Stimulated activated effector memory CD8-positive, alpha-beta T cell treated with anti-CD3 and anti-CD28 coated beads, Interleukin-12 subunit alpha, Interleukin-12 subunit beta, amount 100 ng/mL, for 72 hours (primary cell): ENCODE data around the gene STRA8.

ENCODE experiments used
- ATAC-seq: fragments of 150-1000 bp; cut with Tn5 transposase; 2 replicates; pipeline ENCODE4 v1.10.0; 2021
- DNase-seq, 2 donors: peaks; one replicate each; pipeline ENCODE4 v3.0.0; 2021 to 2022; ENCODE audit warnings: low spot score in 2 of 2
- H3K27ac Mint-ChIP-seq: one replicate; pipeline ENCODE4 v1.8.0; 2022; ENCODE audit warnings: mild to moderate bottlenecking, mixed read lengths
- H3K36me3 Mint-ChIP-seq: one replicate; pipeline ENCODE4 v1.8.0; 2022; ENCODE audit warnings: mild to moderate bottlenecking, mixed read lengths
- H3K4me1 Mint-ChIP-seq: one replicate; pipeline ENCODE4 v1.8.0; 2022; ENCODE audit warnings: mixed read lengths
- H3K4me3 Mint-ChIP-seq: one replicate; pipeline ENCODE4 v1.8.0; 2022; ENCODE audit warnings: mild to moderate bottlenecking, mixed read lengths
- H3K9me3 Mint-ChIP-seq: one replicate; pipeline ENCODE4 v1.8.0; 2022; ENCODE audit warnings: mixed read lengths

STRA8 gene

DNA sequence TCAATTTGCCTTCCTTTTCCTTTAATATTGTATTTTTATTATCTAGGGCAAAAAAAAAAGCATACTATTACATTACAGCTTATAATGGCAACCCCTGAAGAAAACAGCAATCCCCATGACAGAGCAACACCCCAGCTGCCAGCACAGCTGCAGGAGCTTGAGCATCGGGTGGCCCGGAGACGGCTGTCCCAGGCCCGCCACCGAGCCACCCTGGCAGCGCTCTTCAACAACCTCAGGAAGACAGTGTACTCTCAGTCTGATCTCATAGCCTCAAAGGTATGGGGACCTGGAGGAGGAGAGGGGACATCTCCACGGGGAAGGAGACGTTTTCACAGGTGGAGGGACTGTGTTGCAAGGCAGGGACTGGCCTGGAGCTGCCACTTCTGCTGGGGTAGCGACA, 6.8 kb downstream of the STRA8 start:
- DNase-seq (no peak), ATAC-seq (no peak)
- Mint-ChIP-seq H3K4me3 (no peak overlapping the region), H3K9me3 (no peaks in the 10 kb centered on the region), H3K36me3 (no peaks in the 10 kb centered on the region), H3K27ac (no peak overlapping the region), H3K4me1 (no peaks in the 10 kb centered on the region)

DNA sequence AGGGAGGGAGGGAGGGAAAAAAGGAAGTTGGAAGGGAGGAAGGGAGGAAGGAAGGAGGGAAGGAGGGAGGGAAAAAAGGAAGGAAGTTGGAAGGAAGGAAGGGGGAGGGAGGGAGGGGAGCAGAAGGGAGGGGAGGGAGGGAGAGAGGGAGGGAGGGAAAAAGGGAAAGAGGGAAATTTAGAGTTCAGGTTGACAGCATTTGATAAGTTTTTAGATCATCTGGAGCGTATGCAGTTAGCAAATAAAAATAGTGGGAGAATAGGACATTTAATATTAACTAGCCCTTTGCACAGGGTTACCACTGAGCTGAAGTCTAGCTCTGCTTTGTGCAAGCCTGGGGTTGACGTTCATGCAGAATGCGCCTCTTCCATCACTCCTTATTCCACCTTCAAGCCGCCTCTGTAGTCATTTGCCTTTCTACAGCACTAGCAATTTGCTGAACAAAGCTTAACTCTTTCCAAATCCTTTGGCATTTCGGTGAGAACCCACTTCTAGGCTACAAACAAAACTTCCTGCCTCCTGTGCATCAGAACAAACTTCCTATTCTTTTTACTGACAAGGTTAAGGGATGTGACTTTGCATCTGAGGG, 8.6 kb downstream of the STRA8 start:
- no peak for DNase-seq
- no peaks in the 10 kb centered on the region for H3K9me3 Mint-ChIP-seq
- H3K27ac Mint-ChIP-seq = no peak overlapping the region
- H3K4me3 Mint-ChIP-seq = no peak overlapping the region
- H3K36me3 Mint-ChIP-seq = no peaks in the 10 kb centered on the region
- no peak for ATAC-seq
- no peaks in the 10 kb centered on the region for H3K4me1 Mint-ChIP-seq

DNA sequence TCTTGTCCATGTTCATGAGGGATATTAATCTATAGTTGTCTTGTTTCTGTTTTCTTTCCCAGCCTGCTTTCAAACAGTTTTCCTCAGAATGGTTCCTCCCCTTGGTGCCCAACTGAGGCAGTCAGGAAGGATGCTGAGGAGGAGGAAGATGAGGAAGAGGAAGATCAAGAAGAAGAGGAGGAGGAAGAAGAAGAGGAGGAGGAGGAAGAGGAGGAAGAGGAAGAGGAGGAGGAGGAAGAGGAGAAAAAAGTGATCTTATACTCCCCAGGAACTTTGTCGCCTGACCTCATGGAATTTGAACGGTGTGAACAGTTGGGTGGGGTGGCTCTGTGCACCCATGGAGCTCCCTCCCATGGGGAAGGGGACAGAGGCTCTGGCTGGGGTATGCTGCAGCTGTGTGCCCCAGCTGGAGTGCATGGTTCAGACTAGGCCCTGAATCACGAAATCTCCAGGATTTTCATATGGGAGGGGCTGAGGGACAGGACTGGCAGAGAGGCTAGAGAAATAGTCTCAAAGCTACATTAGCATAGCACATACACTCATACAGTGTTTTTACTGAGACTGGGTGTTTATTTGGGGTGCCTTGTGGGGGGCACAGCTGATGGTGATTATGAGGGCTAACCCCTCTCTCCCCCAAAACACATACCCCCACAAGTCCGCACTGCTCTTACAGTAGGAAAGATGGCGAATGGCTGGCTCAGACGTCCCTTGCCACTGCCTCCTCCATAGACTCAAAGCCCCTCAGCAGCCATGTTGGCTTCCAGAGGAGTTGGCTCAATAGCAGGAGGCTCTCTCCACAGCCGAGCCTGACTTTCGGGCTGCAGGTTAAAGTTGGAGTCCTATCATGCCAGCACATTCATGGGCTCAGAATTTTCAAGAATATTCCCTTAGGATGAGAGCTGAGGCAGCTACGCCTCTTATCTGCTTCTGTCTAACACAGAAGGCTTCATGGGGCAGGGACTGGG, 11.9 kb downstream of the STRA8 start:
- no peak for ATAC-seq
- Mint-ChIP-seq H3K9me3 (no peaks in the 10 kb centered on the region), H3K36me3 (no peaks in the 10 kb centered on the region), H3K27ac (no peak overlapping the region), H3K4me3 (no peak overlapping the region), H3K4me1 (no peaks in the 10 kb centered on the region)
- no peak for DNase-seq

DNA sequence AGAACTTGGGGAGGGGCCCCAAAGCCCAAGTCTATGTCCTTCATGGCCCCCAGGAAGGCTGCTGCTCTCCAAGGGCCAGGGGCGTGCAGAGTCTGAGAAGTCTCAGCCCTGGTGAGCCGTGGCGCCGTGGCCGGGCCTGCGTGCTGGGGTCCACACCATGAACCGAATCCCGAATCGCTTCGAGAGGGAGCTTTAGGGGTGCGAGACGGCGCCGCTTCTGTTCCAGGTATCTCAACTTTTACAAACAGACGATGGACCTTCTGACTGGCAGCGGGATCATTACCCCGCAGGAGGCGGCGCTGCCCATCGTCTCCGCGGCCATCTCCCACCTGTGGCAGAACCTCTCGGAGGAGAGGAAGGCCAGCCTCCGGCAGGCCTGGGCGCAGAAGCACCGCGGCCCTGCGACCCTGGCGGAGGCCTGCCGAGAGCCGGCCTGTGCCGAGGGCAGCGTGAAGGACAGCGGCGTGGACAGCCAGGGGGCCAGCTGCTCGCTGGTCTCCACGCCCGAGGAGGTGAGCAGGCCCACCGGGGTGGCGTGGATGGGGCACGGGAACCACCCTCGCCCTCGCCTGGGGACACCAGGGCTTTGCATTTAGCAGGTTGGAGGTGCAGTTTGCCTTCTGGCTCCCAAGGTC, 12.7 kb downstream of the STRA8 start:
- H3K9me3 Mint-ChIP-seq = no peaks in the 10 kb centered on the region
- H3K27ac Mint-ChIP-seq = no peak overlapping the region
- H3K4me1 Mint-ChIP-seq = no peaks in the 10 kb centered on the region
- no peak overlapping the region for H3K4me3 Mint-ChIP-seq
- DNase-seq (no peak), ATAC-seq (no peak)
- no peaks in the 10 kb centered on the region for H3K36me3 Mint-ChIP-seq

DNA sequence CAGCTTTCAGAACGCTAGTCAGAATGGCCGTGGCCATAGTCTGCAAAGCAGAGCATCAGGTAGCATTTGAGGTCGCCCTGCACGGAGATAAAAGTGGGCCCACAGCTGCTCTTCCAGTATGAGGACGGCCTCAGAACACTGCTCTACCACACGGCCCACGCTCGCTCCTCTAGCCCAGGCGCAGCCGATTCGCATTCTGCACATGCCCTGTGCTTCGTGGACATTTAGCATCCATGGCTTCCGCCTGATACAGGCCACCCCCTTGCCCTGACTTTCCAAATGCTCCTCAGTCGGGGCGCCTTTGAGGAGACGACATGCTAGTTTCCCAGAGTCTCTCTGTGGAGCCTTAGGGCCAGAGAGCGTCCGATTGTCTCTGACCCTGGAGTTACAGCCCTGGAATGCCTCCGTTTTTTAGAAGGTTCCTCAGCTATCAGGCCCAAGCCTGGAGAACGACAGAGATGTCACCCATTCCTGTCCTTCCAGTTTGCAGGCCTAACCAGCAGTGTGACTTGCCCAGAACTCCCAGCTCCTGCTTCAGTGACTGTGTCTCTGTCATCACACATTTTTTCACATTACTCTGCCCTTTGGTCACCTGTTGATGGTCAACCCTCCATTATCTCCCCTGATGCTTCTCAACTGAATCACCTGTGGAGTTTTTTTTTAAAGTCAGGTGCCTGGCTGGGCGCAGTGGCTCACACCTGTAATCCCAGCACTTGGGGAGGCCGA, 14.3 kb downstream of the STRA8 start:
- Mint-ChIP-seq H3K4me3 (no peak overlapping the region), H3K27ac (no peak overlapping the region), H3K4me1 (peaks cover 7% of the 10 kb centered on the region), H3K9me3 (no peaks in the 10 kb centered on the region), H3K36me3 (no peaks in the 10 kb centered on the region)
- ATAC-seq (no peak), DNase-seq (no peak)

DNA sequence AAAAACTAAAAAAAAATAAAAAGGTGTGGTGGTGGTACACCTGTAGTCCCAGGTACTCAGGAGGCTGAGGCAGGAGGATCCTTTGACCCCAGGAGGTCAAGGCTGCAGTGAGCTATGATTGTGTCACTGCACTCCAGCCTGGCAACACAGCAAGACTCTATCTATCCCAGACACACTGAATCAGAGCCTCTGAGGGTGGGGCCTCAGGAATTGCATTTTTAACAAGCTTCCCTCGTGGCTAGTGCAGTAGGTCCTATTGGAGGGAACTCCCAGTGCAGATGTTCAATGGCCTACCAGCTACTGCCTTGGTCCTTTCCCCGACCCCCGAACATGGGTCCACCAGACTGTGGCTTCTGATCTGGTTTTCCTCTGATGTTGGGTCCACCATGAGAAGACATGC, 14.9 kb downstream of the STRA8 start:
- H3K27ac Mint-ChIP-seq = no peak overlapping the region
- ATAC-seq (no peak), DNase-seq (no peak)
- peaks cover 7% of the 10 kb centered on the region for H3K4me1 Mint-ChIP-seq
- H3K36me3 Mint-ChIP-seq = no peaks in the 10 kb centered on the region
- no peak overlapping the region for H3K4me3 Mint-ChIP-seq
- H3K9me3 Mint-ChIP-seq = no peaks in the 10 kb centered on the region

DNA sequence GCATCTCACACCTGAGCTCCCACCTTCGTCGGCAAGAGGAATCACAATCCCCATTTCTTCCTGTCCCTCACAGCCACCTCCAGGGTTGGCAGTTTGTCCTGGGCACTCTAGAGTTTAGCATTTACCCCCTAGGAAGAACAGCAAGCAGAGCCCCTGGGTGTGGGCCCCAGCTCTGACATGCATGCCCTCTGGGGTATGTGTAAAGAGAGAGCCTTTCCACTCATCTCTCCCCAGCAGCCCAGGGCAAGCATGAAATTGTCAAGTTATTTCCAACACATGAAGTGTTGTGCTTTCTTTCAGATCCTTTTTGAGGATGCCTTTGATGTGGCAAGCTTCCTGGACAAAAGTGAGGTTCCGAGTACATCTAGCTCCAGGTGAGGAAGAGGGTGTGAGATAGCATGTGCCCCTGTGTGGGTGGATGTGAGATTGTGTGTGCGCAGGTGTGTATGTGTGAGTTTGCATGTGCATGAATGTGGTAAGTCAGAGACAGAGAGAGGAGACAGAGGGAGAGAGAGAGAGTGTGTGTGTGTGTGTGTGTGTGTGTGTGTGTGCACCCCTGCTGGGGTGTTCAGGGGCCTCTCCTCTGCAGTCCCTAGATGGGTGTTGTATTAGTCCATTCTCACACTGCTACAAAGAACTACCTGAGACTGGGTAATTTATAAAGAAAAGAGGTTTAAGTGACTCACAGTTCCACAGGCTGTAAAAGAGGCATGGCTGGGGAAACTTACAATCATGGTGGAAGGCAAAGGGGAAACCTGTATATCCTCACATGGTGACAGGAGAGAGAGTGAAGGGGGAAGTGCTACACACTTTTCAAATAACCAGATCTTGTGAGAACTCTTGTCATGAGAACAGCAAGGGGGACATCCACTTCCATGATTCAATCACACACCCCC, 18.1 kb downstream of the STRA8 start:
- Mint-ChIP-seq H3K4me3 (no peak overlapping the region), H3K4me1 (peaks cover 7% of the 10 kb centered on the region), H3K27ac (no peak overlapping the region), H3K9me3 (no peaks in the 10 kb centered on the region), H3K36me3 (no peaks in the 10 kb centered on the region)
- no peak for ATAC-seq
- DNase-seq = no peak

DNA sequence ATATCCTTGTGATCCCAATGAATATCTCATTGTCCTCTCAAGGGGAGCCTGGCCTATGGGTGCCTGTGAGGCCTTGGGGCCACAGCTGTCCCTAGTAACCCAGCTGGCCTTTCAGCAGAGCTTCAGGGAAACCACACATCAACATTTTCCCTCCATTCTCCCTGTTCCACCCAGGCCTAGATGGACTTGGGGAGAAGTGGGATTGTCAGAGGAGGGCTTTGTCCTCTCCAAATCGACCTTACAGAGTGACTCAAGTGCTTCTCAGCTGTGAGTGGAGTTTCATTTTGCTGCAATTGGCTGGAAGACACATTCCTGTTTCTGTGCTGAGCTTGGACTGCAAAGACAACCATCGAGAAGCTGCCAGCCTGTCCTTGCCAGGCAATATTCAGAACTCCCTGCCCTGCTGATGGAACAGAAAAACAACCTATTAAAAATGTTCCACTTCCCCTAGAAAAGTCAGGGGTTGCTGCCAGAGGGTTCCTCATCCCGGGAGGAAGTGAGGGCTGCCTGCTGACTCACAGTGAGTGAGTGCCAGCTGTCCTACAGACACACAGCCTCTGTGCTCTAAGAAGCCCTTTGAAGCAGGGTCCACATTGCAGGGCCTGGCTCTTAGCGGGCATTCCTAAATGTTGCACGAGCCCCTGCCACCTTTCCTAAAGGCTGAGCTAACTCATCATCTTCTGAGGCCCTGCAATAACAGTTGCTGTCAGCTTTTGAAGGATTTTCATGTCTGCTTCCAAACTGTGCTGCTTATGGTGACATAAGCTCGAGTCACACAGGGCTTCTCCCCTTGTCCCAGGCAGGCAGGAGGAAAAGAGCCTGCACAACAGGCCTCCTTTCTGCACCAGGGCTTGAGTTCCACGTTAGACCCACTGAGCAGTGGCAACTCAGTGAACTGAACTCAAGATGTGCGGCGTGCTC, 20.5 kb downstream of the STRA8 start:
- no peak for ATAC-seq
- H3K4me3 Mint-ChIP-seq = no peak overlapping the region
- peaks cover 7% of the 10 kb centered on the region for H3K4me1 Mint-ChIP-seq
- H3K9me3 Mint-ChIP-seq = no peaks in the 10 kb centered on the region
- H3K27ac Mint-ChIP-seq = no peak overlapping the region
- no peak for DNase-seq
- H3K36me3 Mint-ChIP-seq = no peaks in the 10 kb centered on the region

DNA sequence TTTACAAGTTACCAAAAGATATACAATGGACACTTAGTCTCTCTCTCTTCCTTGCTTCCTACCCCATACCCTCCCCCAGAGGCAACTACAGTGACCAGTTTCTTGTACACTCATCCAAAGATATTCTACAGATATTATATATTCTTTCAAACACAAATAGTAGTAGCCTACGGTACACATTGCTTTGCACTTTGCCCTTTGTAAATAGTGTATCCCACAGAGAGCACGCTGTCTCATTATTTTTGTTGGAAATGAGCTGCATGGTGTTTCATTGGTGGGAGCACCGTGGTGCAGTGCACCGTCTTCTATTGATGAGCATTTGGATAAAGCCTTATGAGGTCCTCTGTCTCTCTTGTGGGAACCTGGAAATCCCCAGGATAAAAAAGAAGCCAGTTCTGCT, 24.2 kb downstream of the STRA8 start:
- no peaks in the 10 kb centered on the region for H3K9me3 Mint-ChIP-seq
- no peak overlapping the region for H3K4me3 Mint-ChIP-seq
- H3K27ac Mint-ChIP-seq = no peak overlapping the region
- no peaks in the 10 kb centered on the region for H3K36me3 Mint-ChIP-seq
- H3K4me1 Mint-ChIP-seq = no peaks in the 10 kb centered on the region
- no peak for DNase-seq
- no peak for ATAC-seq

DNA sequence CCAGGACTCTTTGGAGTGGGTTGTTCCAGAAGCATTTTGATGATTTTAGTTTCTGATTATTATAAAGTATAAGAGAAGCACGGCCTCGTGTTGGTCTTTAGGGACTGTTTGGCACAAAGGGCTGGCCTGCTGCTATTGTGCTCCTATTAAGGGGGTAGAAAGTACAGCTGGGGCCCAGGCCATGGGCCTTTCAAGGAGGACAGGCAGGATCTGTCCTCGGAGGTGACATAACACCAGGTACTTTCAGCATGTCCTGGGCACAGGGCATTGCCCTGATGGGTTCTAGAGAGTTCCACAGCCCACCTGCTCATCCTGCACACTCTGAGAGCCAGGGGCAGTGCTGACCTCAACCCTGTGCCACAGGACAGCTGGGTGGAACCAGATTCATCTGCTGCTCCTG, 24.9 kb downstream of the STRA8 start:
- ATAC-seq = no peak
- H3K4me3 Mint-ChIP-seq = no peak overlapping the region
- H3K9me3 Mint-ChIP-seq = no peaks in the 10 kb centered on the region
- H3K4me1 Mint-ChIP-seq = no peaks in the 10 kb centered on the region
- H3K27ac Mint-ChIP-seq = no peak overlapping the region
- DNase-seq = no peak
- no peaks in the 10 kb centered on the region for H3K36me3 Mint-ChIP-seq

DNA sequence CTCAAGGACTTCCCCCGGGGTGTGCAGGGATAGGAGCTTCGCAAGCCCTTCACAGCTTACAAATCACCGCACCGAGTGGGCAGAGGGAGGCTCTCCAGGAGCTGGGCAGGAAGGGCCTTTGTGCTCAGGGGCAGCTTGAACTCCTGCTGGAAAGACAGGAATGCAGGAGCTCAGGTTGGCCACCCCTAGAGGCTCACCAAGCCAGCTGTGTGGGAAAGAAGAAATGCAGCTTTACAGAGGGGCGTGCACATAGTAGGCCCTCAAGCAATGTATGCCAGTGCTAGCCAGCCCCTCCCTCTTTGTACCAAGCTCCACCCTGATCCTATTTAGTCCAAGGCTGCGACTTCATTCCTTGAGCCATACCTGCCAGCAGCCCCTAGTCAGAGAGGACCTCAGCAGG, 26.1 kb downstream of the STRA8 start:
- ATAC-seq (no peak), DNase-seq (no peak)
- H3K4me3 Mint-ChIP-seq = no peak overlapping the region
- H3K36me3 Mint-ChIP-seq = no peaks in the 10 kb centered on the region
- H3K27ac Mint-ChIP-seq = no peak overlapping the region
- no peaks in the 10 kb centered on the region for H3K4me1 Mint-ChIP-seq
- no peaks in the 10 kb centered on the region for H3K9me3 Mint-ChIP-seq

DNA sequence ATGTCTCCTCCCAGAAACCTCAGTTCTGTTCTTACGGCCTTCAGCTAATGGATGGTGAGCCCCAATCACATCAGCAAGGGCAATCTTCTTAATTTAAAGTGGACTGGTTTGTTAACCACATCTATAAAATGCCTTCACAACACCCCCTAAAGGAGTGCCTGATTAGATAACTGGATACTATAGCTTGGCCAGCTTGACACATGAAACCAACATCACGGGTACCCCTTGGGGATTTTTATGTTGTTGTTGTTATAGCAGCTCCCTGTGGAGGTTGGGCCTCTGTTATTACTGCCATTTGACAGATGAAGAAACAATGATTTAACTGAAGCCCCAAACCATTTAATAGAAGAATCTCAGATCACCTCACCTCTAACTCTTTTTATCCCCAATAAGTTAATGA, 26.8 kb downstream of the STRA8 start:
- no peaks in the 10 kb centered on the region for H3K4me1 Mint-ChIP-seq
- H3K27ac Mint-ChIP-seq = peak overlapping the region; percentile 54
- no peak overlapping the region for H3K4me3 Mint-ChIP-seq
- H3K9me3 Mint-ChIP-seq = peaks cover under 1% of the 10 kb centered on the region
- DNase-seq = no peak
- no peak for ATAC-seq
- no peaks in the 10 kb centered on the region for H3K36me3 Mint-ChIP-seq

DNA sequence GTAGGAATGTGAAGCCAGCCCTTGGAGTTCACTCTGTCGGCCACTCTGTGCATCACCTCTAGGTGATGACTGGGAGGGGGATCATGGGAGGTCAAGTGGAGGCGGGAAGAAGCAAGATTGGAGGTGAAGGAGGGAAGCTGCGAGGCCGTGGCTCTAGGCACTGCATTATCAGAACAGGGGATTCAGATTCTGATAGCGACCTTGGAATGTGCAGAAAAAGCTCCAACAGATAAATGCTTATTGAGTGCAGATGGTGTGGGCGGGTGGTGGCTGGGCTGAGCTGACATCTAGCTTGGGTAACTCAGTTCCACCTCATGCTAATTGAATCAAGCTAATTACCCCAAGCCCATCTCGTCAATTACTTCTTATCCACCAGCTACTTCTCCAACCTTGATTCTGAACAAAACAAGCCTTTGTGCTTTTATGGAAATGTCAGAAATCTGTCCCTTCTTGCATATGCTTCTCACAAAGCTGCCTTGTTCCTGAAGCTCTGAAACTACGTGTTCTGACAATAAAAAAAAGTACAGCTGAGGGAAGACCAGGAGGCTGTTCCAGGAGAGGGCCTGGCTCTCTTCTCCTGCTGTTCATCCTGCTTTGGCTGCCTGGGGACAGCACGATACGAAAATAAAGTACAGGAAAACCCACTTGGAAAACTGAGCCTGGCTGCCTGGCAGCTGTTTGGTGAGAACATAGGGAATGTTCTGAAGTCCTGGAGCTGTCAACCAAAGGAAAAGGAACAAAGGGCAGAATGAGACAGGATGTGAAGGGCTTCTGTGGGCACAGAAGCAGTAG, 27.5 kb downstream of the STRA8 start:
- ATAC-seq = no peak
- Mint-ChIP-seq H3K27ac (peak overlapping the region; percentile 54), H3K4me3 (no peak overlapping the region), H3K36me3 (no peaks in the 10 kb centered on the region), H3K9me3 (peaks cover 3% of the 10 kb centered on the region), H3K4me1 (no peaks in the 10 kb centered on the region)
- DNase-seq = no peak
